ENCODE results near the gene LITAFD.
"Not testable (repeated sequence)": the region's sequence is repeated elsewhere in the genome, so short reads cannot be mapped to it uniquely, and the experiment has no call there.

Gene LITAFD

DNA sequence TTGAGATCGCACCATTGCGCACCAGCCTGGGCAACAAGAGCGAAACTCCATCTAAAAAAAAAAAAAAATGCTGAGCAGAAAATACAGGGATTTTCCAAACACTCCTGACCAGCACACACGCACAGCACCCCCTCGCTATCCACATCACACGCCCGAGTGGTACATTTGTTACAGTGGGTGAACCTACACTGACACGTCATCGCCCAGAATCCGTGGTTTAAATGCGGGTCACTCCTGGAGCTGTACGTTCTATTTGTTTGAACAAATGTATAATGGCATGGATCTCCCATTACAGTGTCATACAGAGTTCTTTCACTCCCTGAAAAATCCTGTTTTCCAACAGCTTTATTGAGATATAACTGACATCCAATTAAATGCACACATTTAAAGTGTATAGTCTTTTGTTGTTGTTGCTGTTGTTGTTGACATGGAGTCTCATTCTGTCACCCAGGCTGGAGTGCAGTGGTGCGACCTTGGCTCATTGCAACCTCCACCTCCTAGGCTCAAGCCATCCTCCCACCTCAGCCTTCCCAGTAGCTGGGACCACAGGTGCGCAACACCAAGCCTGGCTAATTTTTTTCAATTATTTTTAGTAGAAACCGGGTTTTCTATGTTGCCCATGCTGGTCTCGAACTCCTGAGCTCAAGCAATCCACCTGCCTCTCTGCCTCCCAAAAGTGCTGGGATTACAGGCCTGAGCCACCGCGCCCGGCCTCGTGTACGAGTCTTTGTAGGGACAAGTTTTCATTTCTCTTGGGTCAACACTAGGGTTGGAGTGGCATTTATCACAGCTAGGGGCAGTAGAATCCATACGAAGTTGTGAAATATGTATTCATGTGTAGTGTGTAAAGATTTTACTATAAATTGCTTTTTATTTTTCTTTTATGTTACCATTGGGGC is 8.9 kb upstream of the LITAFD start:
- no peak for FAIRE-seq

GRCh38 chr16:8873866-8874195 is 8.3 kb upstream of the LITAFD start:
- not testable (repeated sequence) for FAIRE-seq

DNA sequence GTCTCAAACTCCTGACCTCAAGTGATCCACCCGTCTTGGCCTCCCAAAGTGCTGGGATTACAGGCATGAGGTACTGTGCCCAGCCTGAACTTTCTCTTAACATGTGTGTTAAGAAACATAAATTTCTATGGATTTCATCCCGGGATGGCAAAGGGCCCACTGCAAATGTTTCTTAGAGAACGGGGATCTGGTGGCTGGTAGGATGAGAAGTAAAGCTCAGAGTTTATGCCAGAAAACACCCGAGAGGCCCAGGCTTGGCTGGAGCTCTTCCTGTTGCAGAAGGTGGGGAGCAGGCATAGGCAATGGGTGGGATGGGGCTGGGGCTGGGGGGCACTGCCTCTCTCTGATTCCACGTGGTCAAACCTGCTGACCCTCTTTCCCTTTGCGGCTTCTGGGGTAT is 7.8 kb upstream of the LITAFD start:
- no peak for FAIRE-seq

GRCh38 chr16:8875317-8875716 is 6.8 kb upstream of the LITAFD start:
- not testable (repeated sequence) for FAIRE-seq

DNA sequence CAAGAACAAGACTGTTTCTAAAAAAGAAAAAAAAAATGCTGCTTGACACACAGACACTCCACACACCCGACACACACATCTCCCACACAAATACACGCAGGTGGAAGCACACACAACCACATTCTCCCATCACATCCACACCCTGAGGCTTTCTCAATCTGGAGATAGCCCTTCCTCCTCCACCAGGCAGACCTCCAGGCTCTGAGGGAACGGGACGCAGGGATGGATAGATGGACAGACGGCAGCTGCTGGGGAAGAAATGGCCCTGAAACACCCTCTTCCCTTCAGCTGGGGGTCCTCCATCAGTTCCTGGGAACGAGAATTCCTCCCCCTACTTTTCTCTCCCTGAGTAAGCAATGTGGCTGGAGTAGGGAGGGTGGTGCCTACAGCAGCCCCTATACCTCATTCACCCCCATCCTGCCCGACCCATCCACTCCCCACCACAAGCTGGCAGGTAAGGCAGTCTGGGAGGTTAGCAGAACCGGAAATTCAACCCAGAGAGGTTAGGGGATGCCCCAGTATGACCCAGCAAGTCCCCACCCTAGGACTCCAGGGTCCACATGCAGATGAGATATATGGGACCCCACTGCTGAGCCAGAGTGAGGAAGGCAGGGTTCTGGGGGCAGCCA is 4.1 kb upstream of the LITAFD start:
- no peak for FAIRE-seq

- no peak for FAIRE-seq
Measured at GRCh38 chr16:8878523-8878911, 3.6 kb upstream of the LITAFD start.

DNA sequence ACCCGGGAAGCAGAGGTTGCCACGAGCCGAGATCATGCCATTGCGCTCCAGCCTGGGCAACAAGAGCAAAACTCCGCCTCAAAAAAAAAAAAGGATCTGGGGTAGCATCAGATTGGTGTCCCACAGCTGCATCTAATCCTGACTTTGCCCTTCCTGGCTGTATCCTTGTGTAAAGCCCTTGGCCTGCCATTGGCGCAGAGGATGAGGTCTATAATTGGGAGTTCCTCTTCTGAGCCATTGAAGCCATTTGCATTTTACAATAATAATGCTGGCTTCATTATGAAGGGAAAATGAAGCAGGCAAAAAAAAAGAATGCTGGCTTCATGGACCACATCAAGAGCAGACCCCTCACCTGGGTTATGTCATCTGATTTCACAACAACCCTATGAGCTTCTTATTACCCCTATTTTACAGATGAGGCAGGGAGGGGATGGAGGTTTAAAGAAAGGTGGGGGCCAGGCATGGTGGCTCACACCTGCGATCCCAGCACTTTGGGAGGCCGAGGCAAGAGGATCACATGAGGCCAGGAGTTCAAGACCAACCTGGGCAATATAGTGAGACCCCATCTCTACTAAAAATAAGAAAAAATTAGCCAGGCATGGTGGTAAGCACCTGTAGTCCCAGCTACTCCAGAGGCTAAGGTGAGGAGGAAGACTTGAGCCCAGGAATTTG is 1.2 kb upstream of the LITAFD start:
- FAIRE-seq, result no peak

DNA sequence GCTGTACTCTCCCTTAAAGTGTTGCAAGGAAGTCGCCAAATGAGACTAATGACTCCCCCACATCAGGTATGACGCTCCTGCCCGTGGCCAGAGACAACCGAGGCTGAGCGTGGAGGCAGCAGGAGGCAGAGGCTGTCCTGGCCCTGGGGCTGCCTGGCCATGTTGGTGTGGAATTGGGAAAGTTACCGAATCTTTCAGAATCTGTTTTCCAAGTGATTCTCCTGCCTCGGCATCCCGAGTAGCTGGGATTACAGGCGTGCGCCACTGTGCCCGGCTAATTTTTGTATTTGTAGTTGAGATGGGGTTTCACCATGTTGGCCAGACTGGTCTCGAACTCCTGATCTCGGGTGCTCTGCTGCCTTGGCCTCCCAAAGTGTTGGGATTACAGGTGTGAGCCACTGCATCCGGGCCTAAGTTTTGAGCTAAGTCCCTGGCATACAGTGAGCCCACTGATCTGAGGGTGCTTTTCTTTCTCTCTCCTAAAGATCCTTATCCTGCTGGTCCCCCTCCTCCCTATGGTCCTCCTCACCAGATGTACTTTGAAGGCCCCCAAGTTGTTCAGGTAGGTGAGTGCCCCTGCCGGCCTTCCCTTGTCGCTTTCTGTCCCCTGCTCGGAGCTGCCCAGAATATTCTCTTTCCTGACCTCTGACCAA is 700 bp downstream of the LITAFD start:
- FAIRE-seq, result no peak

- no peak for FAIRE-seq
Measured at GRCh38 chr16:8885674-8886592, 3.8 kb downstream of the LITAFD start.

GRCh38 chr16:8886593-8887430 is 4.7 kb downstream of the LITAFD start:
- no peak for FAIRE-seq

- FAIRE-seq, result no peak
Measured at GRCh38 chr16:8887431-8887765, 5.2 kb downstream of the LITAFD start.

DNA sequence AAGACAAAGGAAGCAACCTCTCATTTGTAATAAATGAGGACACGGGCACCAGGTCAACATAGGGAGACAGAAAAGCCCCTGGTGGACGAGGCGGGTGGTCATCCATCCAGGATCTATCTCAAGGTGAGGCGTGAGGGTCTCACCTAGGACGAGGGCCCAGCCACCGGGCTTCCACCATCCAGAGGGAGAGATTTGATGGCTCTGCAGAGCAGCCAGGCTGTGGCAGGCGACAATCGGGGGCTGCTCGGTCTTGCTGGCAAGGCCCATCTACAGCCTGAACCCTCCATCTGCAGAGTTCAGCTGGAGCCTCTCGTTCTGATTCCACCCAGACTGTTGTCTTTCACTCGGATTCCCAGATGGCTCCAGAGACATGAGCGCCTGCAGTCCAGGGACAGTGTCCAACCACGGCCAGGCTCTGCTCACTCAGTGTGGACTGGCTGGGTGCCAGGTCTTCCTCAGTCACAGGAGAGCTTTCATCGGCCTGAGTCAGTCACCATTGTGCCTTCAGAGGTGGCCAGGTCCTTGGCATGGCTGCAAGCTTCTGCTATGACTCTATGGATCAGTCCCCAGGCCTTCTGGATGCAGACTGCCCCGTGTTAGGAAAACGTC is 5.9 kb downstream of the LITAFD start:
- FAIRE-seq, result no peak

- FAIRE-seq, result no peak
Measured at GRCh38 chr16:8888951-8889892, 7.1 kb downstream of the LITAFD start.

GRCh38 chr16:8889893-8890548 is 7.9 kb downstream of the LITAFD start:
- no peak for FAIRE-seq

GRCh38 chr16:8890549-8890921 is 8.4 kb downstream of the LITAFD start:
- no peak for FAIRE-seq

- FAIRE-seq, result no peak
Measured at GRCh38 chr16:8892101-8892575, 10.0 kb downstream of the LITAFD start.

- no peak for FAIRE-seq
Measured at GRCh38 chr16:8893426-8893825, 11.3 kb downstream of the LITAFD start.

DNA sequence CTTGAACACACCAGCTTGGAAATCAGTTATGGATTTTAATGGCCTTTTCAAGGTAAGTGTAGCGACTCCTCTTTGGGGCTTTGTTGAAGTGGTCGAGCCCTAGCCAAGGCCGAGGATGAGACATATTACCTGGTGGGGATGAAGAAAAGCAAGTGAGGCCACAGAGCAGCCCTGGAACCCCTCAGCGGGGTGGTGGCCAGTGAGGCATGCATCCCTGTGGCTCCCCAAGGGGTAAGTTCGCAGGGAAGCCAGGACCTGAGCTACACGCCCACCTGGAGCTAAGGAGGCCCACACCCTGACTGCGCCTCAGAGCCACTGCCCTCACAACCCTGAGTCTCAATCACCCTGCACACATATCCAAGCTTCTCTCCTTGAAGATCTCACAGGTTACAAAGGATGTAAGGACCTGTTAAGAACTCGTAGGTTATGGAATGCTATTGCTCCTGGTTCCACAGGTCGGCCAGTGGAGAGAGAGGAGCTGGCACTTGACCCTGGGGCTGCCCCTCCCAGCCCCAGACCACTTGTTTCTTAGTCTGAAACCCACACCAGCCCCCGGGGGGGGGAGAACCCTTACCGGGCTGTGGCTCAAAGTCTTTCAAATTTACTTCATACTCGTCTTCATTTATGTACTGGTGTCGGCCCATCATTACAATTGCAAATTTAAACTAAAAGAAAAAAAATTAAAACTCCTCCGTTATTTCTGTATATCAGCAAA is 12.0 kb downstream of the LITAFD start:
- FAIRE-seq, result no peak
